ENCODE results near the gene HNRNPLL. TPM values are rescaled to one million over a fixed set of nuclear protein-coding genes. Genes with fewer than 3 reads are reported as not detected.

The HNRNPLL gene
- total and polyA plus RNA-seq, 2 of the 8 experiments (the other 6 are each of a cell fraction or from before 2014, with no cell fraction given), result 18.6 to 69.3 TPM

GRCh38 chr2:38547791-38548190 is 54.9 kb downstream of the HNRNPLL start:
- H3K79me1 ChIP-seq (ENCODE audit: low read depth, low read length), result no peaks in the 10 kb centered on the region
- no peak overlapping the region for H3K4ac ChIP-seq (replicated peaks; ENCODE audit: insufficient read length, low read depth, low read length)
- no peak overlapping the region for H3K4me2 ChIP-seq (ENCODE audit: insufficient read depth in 1 of 2, low read depth in 2 of 2, low read length in 2 of 2)
- no peaks in the 10 kb centered on the region for H3K23me2 ChIP-seq (ENCODE audit: low read depth, low read length)
- no peak overlapping the region for H3K9ac ChIP-seq (replicated peaks in 1 of 4; ENCODE audit: extremely low read depth in 1 of 4, low read depth in 3 of 4, low read length in 3 of 4)
- ChIA-PET CTCF (ENCODE audit: partially characterized antibody) (interaction anchor here (2.9 kb wide), 2 partner anchors 8 to 13 kb away, joined by 12 to 23 read pairs; no protein-coding TSS in a partner anchor), POLR2A (ENCODE audit: partially characterized antibody) (interaction anchor here (0.6 to 1.6 kb wide), 8 partner anchors 8 to 218 kb away, joined by 3 to 8 read pairs (median 4); partner anchors contain the start of gene SRSF7)
- TF ChIP-seq E2F6 (IDR thresholded peaks at IDR 0.05) (peak; percentile 18; the same call in 1 of the 2 replicates), POLR2AphosphoS5 (IDR thresholded peaks at IDR 0.05; ENCODE audit: low read depth, low read length) (peak; percentile 43; the same call in 1 of the 2 replicates), NANOG (IDR thresholded peaks at IDR 0.05; ENCODE audit: insufficient read depth, low read depth, low read length, poor library complexity, severe bottlenecking) (no peak), YY1 (IDR thresholded peaks at IDR 0.05; ENCODE audit: low read depth, low read length) (no peak), MAX (IDR thresholded peaks at IDR 0.05) (0 out of 2 replicates have a peak, but pooled peaks have one; percentile 41)
- H2BK12ac ChIP-seq (ENCODE audit: low read depth, low read length), result no peak overlapping the region
- no peak overlapping the region for H4K8ac ChIP-seq (ENCODE audit: extremely low read depth, insufficient read depth, low read length)
- H3K4me1 ChIP-seq (replicated peaks in 1 of 4; ENCODE audit: control insufficient read depth in 3 of 4, insufficient read depth in 4 of 4, low read length in 3 of 4), result peaks cover 2 to 15% (median 3%) of the 10 kb centered on the region in 4 experiments; a peak in 5 of 7 replicates
- no peak overlapping the region for H3K56ac ChIP-seq (replicated peaks; ENCODE audit: insufficient read length, low read depth, low read length)
- no peak overlapping the region for H3K18ac ChIP-seq (ENCODE audit: extremely low read depth, low read length)
- FAIRE-seq, result no peak
- H3K36me3 ChIP-seq (ENCODE audit: control insufficient read depth in 2 of 4, insufficient read depth in 4 of 4, low read length in 3 of 4), result no peaks in the 10 kb centered on the region; a peak in 1 of 8 replicates
- H4K20me1 ChIP-seq (replicated peaks in 1 of 2; ENCODE audit: control insufficient read depth in 1 of 2, insufficient read depth in 2 of 2, low read length in 2 of 2), result no peaks in the 10 kb centered on the region
- no peak overlapping the region for H4K5ac ChIP-seq (ENCODE audit: insufficient read length, low read depth, low read length)
- H3K27ac ChIP-seq (ENCODE audit: low read depth, low read length), result no peak overlapping the region
- no peak overlapping the region for H2BK120ac ChIP-seq (replicated peaks; ENCODE audit: low read depth, low read length)
- no peak for DNase-seq (ENCODE audit: low read depth in 1 of 2, low spot score in 2 of 2)
- H2BK15ac ChIP-seq (ENCODE audit: low read length), result no peak overlapping the region
- no peak overlapping the region for H3K4me3 ChIP-seq (ENCODE audit: extremely low read depth in 1 of 4, insufficient read depth in 2 of 4, low read depth in 3 of 4, low read length in 4 of 4)
- no peak overlapping the region for H3K14ac ChIP-seq (ENCODE audit: insufficient read length)
- H2BK5ac ChIP-seq (ENCODE audit: low read depth, low read length), result no peak overlapping the region
- H2AK5ac ChIP-seq (ENCODE audit: low read depth, low read length), result no peak overlapping the region
- H3K9me3 ChIP-seq (ENCODE audit: insufficient read depth in 2 of 2, low read depth in 1 of 2, low read length in 1 of 2), result no peaks in the 10 kb centered on the region
- no peak overlapping the region for H2BK20ac ChIP-seq (ENCODE audit: low read length)
- no peaks in the 10 kb centered on the region for H3K79me2 ChIP-seq (ENCODE audit: control insufficient read depth in 1 of 2, insufficient read depth in 2 of 2, low read length in 2 of 2)
- H4K91ac ChIP-seq (replicated peaks; ENCODE audit: insufficient read length, low read length), result no peak overlapping the region
- no peak overlapping the region for H2AFZ ChIP-seq (ENCODE audit: low read length)
- H3K23ac ChIP-seq (ENCODE audit: insufficient read length), result no peak overlapping the region
- WGBS, 2 experiments (ENCODE audit: extremely low coverage in 1 of 2, insufficient coverage in 1 of 2, insufficient read length in 1 of 2, insufficient replicate concordance in 2 of 2, low coverage in 1 of 2, low lambda C conversion rate in 2 of 2, missing lambda C conversion rate in 1 of 2), result 88% methylated on average over 1 of the region's 1 CpG; no CpG with 5 or more reads in 1 of the 2 experiments
- H3K27me3 ChIP-seq (replicated peaks in 1 of 4; ENCODE audit: control insufficient read depth in 3 of 4, extremely low read depth in 1 of 4, insufficient read depth in 3 of 4, low read length in 3 of 4), result no peaks in the 10 kb centered on the region

Measured in H1 (cell line).